Esophagus squamous epithelium (tissue), 5 donors: ENCODE data around the gene RNF207. TPM values are rescaled to one million over a fixed set of nuclear protein-coding genes. Genes with fewer than 3 reads are reported as not detected.
A peak's percentile ranks its signal among the peaks of the same experiment; 100 is the strongest.

Source experiments
- DNase-seq: peaks from one replicate; lab custom pipeline; 2025; lab: John Stamatoyannopoulos, UW
- H3K27ac ChIP-seq, 4 donors: fragments of 200-600 bp; sonication (generic); one replicate each; pipeline ENCODE4 v1.5.1; 2016 to 2019; ENCODE audit warnings: mild to moderate bottlenecking in 1 of 4
- H3K27me3 ChIP-seq, 4 donors: fragments of 200-600 bp; sonication (generic); 1 replicate in 3 of 4; 2 replicates in 1 of 4; pipeline versions ENCODE4 v1.5.1 to v1.6.0; 2017 to 2021; ENCODE audit warnings: antibody characterized with exemption in 1 of 4
- H3K36me3 ChIP-seq, 3 donors: fragments of 200-600 bp; sonication (generic); one replicate each; pipeline ENCODE4 v1.5.1; 2016 to 2019
- H3K4me1 ChIP-seq, 3 donors: fragments of 200-600 bp; sonication (generic); one replicate each; pipeline ENCODE4 v1.5.1; 2017 to 2019
- H3K4me3 ChIP-seq, 4 donors: fragments of 200-600 bp; sonication (generic); 1 replicate in 3 of 4; 2 replicates in 1 of 4; pipeline ENCODE4 v1.5.1; 2016 to 2019; ENCODE audit warnings: mild to moderate bottlenecking in 2 of 4, moderate library complexity in 1 of 4
- H3K9me3 ChIP-seq, 3 donors: fragments of 200-600 bp; sonication (generic); one replicate each; pipeline ENCODE4 v1.5.1; 2016 to 2019
- POLR2A ChIP-seq, 4 donors: fragments of 450-650 bp; IDR thresholded peaks; one replicate each; pipeline ENCODE4 v1.6.1; 2017; ENCODE audit warnings: antibody characterized with exemption in 4 of 4, mild to moderate bottlenecking in 4 of 4, moderate library complexity in 3 of 4
- WGBS, 2 donors: methylation state at CpG; one replicate each; pipeline ENCODE4 v1.1.5; 2018; 5-methylcytosine and 5-hydroxymethylcytosine counted together
- intact Hi-C: fragments of 100-400 bp; cut with DNase I; formaldehyde crosslinking; loops from one replicate; pipeline ENCODE4 v1.15.0; 2022
- total RNA-seq, 4 donors: library from RNA; depleted of rRNA; stranded (reverse); fragments of >200 nt; gene quantifications; one replicate each; pipeline ENCODE4 v1.1.0, GENCODE V29; 2016
- TF ChIP-seq, protein P1 (sequence below), 6 experiments: fragments of 450-650 bp in 4 of 6; fragments of 200-600 bp in 2 of 6; sonication (generic) in 2 of 6; IDR thresholded peaks; one replicate each; pipeline ENCODE4 v1.5.1; 2016 to 2019; ENCODE audit warnings: antibody characterized with exemption in 6 of 6, mild to moderate bottlenecking in 4 of 6, moderate library complexity in 4 of 6
- donor health status: DM: yes; HTN: yes; CAD: no.

The RNF207 gene
- total RNA-seq, 4 donors from 2014 or later = 6.6 to 43.3 (median 23.3) TPM

DNA sequence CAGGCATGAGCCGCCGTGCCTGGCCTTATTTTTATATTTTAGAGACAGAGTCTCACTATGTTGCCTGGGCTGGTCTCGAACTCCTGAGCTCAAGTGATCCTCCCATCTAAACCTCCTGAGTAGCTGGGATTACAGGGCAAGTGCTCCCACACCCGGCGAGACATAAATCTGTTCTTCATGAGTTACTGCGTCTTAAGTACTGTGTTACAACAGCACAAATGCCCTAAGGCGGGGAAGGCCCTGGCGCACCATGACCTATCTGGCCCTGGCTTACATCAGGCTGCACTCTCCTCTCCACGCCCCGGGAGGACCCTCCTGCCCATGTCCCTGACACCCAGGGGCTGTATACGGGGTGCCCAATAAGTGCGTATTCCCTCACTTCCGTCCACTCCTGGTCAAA is 50.7 kb downstream of the RNF207 start:
- no peaks in the 10 kb centered on the region for H3K9me3 ChIP-seq
- no peak overlapping the region for H3K4me3 ChIP-seq
- H3K4me1 ChIP-seq = peaks cover 23 to 46% (median 26%) of the 10 kb centered on the region in 3 donors
- TF ChIP-seq POLR2A (IDR thresholded peaks at IDR 0.05) = no peak
- TF ChIP-seq, protein P1, sequence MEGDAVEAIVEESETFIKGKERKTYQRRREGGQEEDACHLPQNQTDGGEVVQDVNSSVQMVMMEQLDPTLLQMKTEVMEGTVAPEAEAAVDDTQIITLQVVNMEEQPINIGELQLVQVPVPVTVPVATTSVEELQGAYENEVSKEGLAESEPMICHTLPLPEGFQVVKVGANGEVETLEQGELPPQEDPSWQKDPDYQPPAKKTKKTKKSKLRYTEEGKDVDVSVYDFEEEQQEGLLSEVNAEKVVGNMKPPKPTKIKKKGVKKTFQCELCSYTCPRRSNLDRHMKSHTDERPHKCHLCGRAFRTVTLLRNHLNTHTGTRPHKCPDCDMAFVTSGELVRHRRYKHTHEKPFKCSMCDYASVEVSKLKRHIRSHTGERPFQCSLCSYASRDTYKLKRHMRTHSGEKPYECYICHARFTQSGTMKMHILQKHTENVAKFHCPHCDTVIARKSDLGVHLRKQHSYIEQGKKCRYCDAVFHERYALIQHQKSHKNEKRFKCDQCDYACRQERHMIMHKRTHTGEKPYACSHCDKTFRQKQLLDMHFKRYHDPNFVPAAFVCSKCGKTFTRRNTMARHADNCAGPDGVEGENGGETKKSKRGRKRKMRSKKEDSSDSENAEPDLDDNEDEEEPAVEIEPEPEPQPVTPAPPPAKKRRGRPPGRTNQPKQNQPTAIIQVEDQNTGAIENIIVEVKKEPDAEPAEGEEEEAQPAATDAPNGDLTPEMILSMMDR (IDR thresholded peaks at IDR 0.05) = no peak
- intact Hi-C loops = no loop called here
- DNase-seq = no peak
- 81 to 82% methylated on average over 12 to 13 of the region's 13 CpGs for WGBS, 2 donors
- H3K36me3 ChIP-seq = peaks cover 0 to 17% (median 0%) of the 10 kb centered on the region in 3 donors
- no peak overlapping the region for H3K27ac ChIP-seq
- H3K27me3 ChIP-seq = peaks cover 0 to 31% (median 0%) of the 10 kb centered on the region in 4 donors

DNA sequence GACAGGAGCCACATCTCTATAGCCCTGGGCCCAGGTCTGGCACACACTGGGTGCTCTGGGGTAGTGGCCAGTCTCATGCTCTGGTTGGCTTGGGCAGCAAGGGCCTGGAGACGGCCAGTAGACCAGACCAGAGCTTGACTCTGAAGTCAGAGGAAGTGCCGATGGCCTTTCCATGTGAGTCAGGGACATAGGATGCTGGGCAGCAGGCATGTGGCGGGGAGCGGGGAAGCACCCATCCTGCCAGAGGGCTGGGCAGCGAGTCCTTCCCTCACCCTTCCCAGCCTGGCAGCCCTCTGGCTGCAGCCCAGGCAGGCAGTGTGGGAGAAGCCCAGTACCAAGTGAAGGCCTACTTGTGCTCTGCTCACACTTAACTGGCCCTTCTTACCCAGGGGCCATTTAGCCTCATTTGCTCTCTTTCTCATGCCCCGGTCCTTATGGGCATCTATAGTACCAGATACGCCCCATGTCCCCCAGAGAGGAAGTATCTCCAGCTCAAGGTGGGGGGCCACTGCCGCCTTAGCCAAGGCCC is 51.7 kb downstream of the RNF207 start:
- Histone ChIP-seq H3K27ac (no peak overlapping the region), H3K4me1 (peaks cover 23 to 53% (median 26%) of the 10 kb centered on the region in 3 donors), H3K4me3 (no peak overlapping the region), H3K27me3 (peaks cover 0 to 27% (median 0%) of the 10 kb centered on the region in 4 donors), H3K36me3 (peaks cover 0 to 17% (median 0%) of the 10 kb centered on the region in 3 donors), H3K9me3 (no peaks in the 10 kb centered on the region)
- intact Hi-C loops = no loop called here
- 89 to 100% methylated on average over 2 to 3 of the region's 8 CpGs for WGBS, 2 donors
- no peak for TF ChIP-seq POLR2A (IDR thresholded peaks at IDR 0.05)
- TF ChIP-seq, protein P1 (IDR thresholded peaks at IDR 0.05) = no peak
- no peak for DNase-seq

DNA sequence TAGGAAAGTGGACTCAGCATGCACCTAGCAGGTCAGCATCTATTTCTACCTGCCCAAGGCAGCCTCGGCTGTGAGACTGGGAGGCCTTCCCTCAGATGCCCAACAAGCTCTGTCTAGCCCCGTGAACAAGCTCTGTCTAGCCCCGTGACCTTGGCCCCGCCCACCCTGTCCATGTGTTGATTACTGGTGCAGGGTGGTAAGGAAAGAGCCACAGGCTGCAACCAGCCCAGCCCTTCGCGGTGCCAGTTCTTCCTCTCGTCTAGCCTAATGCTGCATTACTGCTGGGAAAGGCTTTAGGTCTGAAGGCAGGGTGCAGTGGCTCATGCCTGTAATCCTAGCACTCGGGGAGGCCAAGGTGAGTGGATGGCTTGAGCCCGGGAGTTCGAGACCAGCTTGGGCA is 52.8 kb downstream of the RNF207 start:
- no peak for DNase-seq

DNA sequence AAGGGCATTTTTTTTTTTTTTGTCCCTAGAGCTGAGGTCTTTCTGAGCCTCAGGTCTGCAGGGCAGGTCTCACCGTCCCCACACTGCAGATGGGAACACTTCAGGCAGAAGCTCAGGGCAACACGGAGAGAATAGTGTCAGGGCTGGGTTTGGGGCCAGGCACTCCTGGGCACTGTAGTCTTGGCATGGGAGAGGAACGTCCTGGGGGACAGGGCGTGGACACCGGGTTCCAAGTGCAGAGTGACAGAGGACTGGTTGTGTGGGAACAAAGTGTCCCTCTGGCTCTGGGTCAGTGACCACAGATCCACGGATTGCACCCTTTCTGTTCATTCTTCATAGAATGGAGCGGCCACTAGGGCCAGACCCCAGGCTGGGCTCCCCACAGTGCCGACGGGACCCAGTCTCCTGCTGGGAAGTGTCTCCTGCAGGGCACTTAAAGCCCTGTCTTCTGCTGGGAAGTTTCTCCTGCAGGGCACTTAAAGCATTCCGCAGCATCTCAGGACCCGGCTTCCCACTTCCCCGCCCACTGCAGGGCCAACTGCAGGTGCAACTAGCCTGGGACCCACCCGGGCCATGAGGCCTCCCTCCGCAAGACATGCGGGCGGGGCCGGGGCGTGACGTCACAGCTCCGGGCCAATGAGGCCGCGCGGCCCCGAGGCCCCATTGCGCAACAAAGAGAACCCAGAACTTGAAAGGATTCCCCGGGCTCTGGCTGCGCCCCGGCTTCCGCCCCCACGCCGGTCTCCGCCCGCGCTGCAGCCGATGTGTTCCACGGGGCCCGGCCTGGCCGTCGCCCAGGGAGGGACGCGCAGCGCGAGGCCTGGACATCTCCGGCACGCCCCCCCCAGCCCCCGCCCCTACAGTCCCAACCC is 53.8 kb downstream of the RNF207 start:
- H3K4me1 ChIP-seq = peaks cover 29 to 68% (median 31%) of the 10 kb centered on the region in 3 donors
- intact Hi-C loops = no loop called here
- H3K4me3 ChIP-seq = peak overlapping the region; percentile 54 to 81 (median 66)
- WGBS, 2 donors = 5 to 24% methylated on average over 4 of the region's 46 CpGs
- peak overlapping the region; percentile 63 to 84 (median 72) for H3K27ac ChIP-seq
- TF ChIP-seq POLR2A (IDR thresholded peaks at IDR 0.05) = peak in 1 of 4 donors; percentile 41
- TF ChIP-seq, protein P1 (IDR thresholded peaks at IDR 0.05) = peak in 2 of 6 experiments; percentile 6 to 19
- DNase-seq = no peak
- H3K27me3 ChIP-seq = peaks cover 0 to 30% (median 0%) of the 10 kb centered on the region in 4 donors
- no peaks in the 10 kb centered on the region for H3K9me3 ChIP-seq
- H3K36me3 ChIP-seq = peaks cover 0 to 2% (median 0%) of the 10 kb centered on the region in 3 donors

More for the DNA sequence above, 52.8 kb downstream of the RNF207 start:
- Histone ChIP-seq H3K27ac (peak overlapping the region; percentile 34 to 84 (median 62)), H3K9me3 (no peaks in the 10 kb centered on the region), H3K4me1 (peaks cover 27 to 63% (median 29%) of the 10 kb centered on the region in 3 donors), H3K27me3 (peaks cover 0 to 30% (median 0%) of the 10 kb centered on the region in 4 donors), H3K4me3 (no peak overlapping the region), H3K36me3 (peaks cover 0 to 12% (median 0%) of the 10 kb centered on the region in 3 donors)
- WGBS, 2 donors = 21 to 40% methylated on average over 3 to 5 of the region's 10 CpGs
- intact Hi-C loops = no loop called here
- TF ChIP-seq, protein P1 (IDR thresholded peaks at IDR 0.05) = no peak
- no peak for TF ChIP-seq POLR2A (IDR thresholded peaks at IDR 0.05)
